Fibroblast of the conjunctiva (primary cell): ENCODE results near the gene NRG4.
"Not testable (repeated sequence)": the region's sequence is repeated elsewhere in the genome, so short reads cannot be mapped to it uniquely, and the experiment has no call there.

Experiments
- DNase-seq: peaks from one replicate; pipeline ENCODE4 v3.0.0-alpha.2; 2010; ENCODE audit warnings: low read depth

Gene NRG4

GRCh38 chr15:75926931-75927330 is 85.3 kb downstream of the NRG4 start:
- no peak for DNase-seq

DNA sequence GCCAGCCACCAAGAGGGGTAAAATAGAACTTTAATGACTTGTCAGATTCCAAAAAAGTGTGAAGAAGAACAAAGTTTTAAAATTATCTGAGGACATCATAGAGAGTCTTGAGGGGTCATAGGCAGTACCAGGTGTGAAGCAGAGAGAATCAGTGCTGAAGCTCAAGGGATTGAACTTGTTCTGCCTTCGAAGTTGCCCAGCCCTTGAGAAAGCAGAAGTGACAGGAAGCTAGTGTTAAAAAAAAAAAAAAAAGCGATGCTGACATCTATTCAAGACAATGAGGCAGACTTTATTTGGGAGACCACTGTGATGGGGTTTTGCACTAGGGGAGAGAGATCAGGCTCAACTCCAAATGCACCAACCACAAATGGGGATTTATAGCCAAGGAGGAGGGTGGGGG is 86.8 kb downstream of the NRG4 start:
- no peak for DNase-seq

- no peak for DNase-seq
Observed at GRCh38 chr15:75924576-75924975, 87.6 kb downstream of the NRG4 start.

GRCh38 chr15:75923756-75924155 is 88.5 kb downstream of the NRG4 start:
- DNase-seq = no peak

DNA sequence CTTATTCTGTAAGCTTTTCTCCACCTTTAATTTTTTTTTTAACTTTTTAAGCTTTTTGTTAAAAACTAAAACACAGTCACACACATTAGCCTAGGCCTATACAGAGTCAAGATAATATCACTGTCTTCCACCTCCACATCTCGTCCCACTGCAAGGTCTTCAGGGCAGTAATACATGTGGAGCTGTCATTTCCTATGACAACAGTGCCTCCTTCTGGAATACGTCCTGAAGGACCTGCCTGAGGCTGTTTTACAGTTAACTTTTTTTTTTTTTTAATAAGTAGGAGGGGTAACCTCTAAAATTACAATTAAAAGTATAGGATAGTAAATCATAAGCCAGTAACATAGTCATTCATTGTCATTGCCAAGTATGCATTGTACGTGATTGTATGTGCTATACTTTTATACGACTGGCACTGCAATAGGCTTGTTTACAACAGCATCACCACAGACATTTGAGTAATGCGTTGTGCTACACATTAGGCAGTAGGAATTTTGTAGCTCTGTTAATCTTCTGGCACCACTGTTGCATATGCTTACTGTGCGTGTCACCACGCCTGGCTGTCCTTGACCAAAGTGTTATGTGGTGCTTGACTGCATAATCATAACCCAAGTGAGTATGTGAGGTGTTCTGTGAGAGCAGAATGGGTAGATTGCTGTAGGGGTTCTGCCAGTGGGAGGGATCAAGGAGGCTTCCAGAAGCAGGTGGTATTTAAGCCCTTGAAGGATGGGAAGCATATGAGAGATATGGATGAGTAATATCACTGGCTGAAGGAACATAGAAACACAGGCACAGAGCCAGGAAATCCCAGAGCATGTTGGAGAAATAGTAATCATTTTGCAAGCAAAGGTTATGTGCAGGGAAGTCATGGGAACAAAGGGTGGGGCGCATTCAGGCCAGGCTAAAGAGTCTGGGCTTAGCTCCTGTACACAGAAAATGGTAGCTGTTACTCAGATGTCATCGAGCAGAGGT is 90.2 kb downstream of the NRG4 start:
- DNase-seq = peak; percentile 77

DNA sequence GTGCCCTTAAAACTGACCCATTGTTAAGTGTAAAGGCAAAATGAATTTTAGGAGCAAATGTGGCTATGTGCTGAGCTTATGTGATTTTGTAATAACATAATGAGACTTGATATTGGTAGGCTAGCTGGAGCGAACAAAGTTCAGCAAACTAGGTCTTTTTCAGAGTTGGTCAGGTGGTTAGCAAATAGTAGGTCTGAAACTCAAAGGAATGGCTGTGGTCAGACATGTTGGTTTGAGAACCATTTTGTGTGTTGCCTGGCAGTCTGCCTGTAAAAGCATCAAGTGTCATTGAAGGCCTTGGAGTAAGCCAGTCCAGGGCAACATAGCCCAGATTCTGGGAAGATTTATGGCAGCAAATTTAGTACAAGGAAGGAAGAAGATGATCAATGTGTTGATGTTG is 92.1 kb downstream of the NRG4 start:
- no peak for DNase-seq

GRCh38 chr15:75918135-75918534 is 94.1 kb downstream of the NRG4 start:
- DNase-seq = no peak

DNA sequence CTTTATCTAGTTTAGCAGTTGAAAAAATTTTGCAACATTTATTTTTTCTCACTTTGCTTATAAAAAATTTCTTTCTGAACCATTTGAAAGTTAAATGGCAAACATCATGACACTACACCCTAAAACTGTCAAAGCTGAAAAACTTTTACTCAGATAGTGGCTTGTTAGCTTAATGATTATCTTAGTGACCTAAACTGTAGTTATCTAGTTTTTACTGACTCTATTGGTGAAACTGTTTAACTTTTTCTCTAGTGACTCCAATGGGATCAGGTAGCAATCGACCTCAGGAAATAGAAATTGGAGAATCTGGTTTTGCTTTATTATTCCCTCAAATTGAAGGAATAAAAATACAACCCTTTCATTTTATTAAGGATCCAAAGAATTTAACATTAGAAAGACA is 95.2 kb downstream of the NRG4 start:
- DNase-seq = no peak

GRCh38 chr15:75910355-75910754 is 101.9 kb downstream of the NRG4 start:
- DNase-seq = not testable (repeated sequence)

DNA sequence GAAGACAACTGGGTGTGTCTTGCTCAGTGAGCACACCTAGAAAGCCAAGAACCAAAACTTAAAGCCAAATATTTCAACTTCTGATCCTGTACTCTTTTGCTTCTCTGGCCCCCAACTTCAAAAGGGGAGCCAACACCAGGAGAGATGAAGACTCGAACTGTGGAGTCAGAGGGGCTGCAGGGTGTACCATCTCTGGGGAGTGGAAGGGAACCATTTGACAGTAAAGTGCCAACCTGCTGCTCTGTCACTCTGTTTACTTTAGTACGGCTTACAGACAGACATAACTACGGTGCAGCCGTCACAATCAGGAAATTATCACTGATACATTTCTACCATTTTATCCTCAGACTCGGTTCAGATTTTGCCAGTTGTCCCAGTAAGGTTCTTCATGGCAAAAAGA is 107.0 kb downstream of the NRG4 start:
- no peak for DNase-seq

DNA sequence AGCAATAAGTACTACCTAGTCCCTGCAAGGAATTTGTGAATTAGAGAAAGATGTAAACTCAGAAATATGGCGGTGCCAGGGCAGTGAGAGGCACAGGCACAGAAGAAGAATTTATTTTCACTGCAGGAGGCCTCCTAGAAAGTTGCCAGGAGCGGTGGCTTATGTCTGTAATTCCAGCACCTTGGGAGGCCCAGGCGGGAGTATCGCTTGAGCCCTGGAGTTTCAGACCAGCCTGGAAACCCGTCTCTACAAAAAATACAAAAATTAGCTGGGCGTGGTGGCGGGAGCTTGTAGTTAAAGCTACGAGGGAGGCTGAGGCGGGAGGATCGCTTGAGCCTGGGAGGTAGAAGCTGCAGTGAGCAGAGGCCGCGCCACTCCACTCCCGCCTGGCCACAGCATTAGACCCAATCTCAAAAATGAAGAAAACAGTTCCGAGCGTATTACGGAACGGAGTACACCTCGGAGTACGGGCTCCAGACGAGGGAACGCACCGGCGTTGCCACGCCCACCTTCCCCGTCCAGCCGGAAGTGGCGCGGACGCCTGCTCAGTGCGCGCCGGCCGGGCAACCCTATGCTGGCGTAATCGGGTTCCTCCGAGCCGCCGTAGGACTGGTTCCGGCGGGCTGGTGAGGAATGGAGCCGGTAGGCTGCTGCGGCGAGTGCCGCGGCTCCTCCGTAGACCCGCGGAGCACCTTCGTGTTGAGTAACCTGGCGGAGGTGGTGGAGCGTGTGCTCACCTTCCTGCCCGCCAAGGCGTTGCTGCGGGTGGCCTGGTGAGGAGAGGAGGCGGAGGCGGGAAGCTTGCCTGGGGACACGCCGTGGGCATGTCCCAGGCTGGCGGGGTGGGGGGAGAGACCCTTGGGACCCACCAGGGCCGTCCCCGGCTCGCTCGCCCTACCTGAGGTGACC is 108.6 kb downstream of the NRG4 start, which contains the start of gene FBXO22:
FBXO22 (plus strand) TSS at position 548 of the 909 bp plus-strand sequence; CDS start at position 634, 86 bp downstream.
- DNase-seq = peak; percentile 74

GRCh38 chr15:75902129-75902557 is 110.1 kb downstream of the NRG4 start:
- no peak for DNase-seq

- no peak for DNase-seq
Observed at GRCh38 chr15:75900577-75900976, 111.6 kb downstream of the NRG4 start.

DNA sequence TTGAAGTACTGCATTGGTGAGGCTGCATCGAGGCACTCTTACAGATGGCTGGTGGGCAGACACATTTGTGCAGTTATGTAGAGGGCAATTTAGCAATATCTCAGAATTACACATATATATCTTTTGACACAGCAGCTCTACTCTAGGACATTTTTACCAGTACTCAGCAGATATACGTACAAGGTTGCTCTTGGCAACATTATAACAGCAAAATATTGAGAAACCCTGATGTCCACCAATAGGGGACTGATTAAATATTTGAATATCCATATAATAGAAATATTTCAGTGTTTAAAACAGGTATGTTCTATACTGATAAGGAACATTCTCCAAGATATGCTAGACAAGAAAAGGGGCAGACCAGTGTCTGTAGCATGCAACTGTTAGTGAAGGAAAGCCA is 116.5 kb downstream of the NRG4 start:
- no peak for DNase-seq

DNA sequence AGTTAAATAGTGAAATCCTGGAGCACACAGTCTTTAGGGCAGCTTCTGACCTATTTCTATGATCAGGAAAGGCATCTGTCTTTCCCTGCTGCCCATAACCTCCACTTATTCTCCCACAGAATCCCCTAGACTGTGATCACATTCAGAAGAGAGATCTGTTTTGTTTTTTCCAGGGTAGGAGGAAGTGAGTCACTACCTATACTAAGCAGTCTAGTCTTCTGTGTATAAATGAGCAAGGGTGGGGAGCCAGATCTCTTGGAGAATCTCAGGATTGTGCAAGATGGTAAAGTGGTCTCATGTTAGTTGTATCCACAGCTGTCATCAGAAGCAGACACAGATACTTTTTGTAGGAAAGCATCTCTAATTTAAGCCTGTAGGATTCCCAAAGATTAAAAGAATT is 120.3 kb downstream of the NRG4 start:
- peak; percentile 66 for DNase-seq
